ENCODE measurements around the gene DLX4.

Gene DLX4

GRCh38 chr17:49991409-49991808 lies 22.4 kb downstream of the DLX4 start:
- H3K4me3 ChIP-seq (ENCODE audit: low read length) = no peak overlapping the region
- no peak for DNase-seq (ENCODE audit: low read depth)
- no peak for TF ChIP-seq CTCF (IDR thresholded peaks at IDR 0.05; ENCODE audit: insufficient read depth, low read depth, low read length, missing control alignments)

- no peak for TF ChIP-seq CTCF (IDR thresholded peaks at IDR 0.05; ENCODE audit: insufficient read depth, low read depth, low read length, missing control alignments)
- DNase-seq (ENCODE audit: low read depth) = no peak
- peak overlapping the region; percentile 66 for H3K4me3 ChIP-seq (ENCODE audit: low read length)
Measured at GRCh38 chr17:49992191-49992932, 23.4 kb downstream of the DLX4 start.

GRCh38 chr17:49992933-49993422 lies 24.0 kb downstream of the DLX4 start:
- peak overlapping the region; percentile 66 for H3K4me3 ChIP-seq (ENCODE audit: low read length)
- DNase-seq (ENCODE audit: low read depth) = no peak
- no peak for TF ChIP-seq CTCF (IDR thresholded peaks at IDR 0.05; ENCODE audit: insufficient read depth, low read depth, low read length, missing control alignments)

GRCh38 chr17:49993423-49994060 lies 24.6 kb downstream of the DLX4 start:
- H3K4me3 ChIP-seq (ENCODE audit: low read length) = peak overlapping the region; percentile 66
- DNase-seq (ENCODE audit: low read depth) = peak; percentile 56
- TF ChIP-seq CTCF (IDR thresholded peaks at IDR 0.05; ENCODE audit: insufficient read depth, low read depth, low read length, missing control alignments) = no peak

GRCh38 chr17:49994085-49995054 lies 25.4 kb downstream of the DLX4 start:
- peak overlapping the region; percentile 66 for H3K4me3 ChIP-seq (ENCODE audit: low read length)

More at GRCh38 chr17:49994085-49995054, 25.4 kb downstream of the DLX4 start:
- DNase-seq (ENCODE audit: low read depth) = no peak
- peak; percentile 21 for TF ChIP-seq CTCF (IDR thresholded peaks at IDR 0.05; ENCODE audit: insufficient read depth, low read depth, low read length, missing control alignments)
